ENCODE measurements around the gene FSTL5. TPM values are rescaled to one million over a fixed set of nuclear protein-coding genes. Genes with fewer than 3 reads are reported as not detected.

The FSTL5 gene
- total RNA-seq, 2 donors from 2014 or later = not detected

DNA sequence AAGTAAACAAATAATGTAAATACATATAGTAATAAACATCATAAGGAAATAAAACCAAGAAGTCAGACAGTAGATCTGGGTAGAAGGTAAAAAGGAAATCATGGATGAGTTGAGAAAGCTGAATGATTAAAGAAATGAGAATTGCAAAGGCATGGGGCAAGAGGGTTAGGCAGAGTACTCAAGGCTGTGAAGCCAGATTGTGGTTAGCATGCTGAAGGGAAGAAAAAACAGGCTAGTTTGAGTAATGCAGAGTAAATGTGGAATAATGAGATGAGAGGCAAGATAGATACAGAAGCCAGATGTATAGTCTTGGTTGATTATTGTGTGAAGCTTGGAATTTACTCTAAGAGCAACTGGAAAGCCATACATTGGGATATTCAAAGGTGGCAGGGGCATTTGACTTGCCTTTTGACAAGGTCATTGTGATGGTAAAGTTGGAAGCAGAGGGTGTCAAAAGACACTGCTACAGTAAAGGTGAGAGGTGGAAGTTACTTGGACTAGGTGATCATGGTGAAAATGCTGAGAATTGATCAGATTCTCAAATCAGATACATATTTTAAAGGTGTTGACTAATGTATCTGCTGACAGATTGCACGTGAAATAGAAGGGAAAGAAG lies 307.0 kb downstream of the FSTL5 start:
- Histone ChIP-seq H3K27ac (no peak overlapping the region), H3K4me3 (no peak overlapping the region), H3K27me3 (no peaks in the 10 kb centered on the region), H3K36me3 (no peaks in the 10 kb centered on the region), H3K4me1 (no peaks in the 10 kb centered on the region), H3K9me3 (no peaks in the 10 kb centered on the region)
- no peak for DNase-seq (ENCODE audit: low spot score)
- TF ChIP-seq, protein P1, sequence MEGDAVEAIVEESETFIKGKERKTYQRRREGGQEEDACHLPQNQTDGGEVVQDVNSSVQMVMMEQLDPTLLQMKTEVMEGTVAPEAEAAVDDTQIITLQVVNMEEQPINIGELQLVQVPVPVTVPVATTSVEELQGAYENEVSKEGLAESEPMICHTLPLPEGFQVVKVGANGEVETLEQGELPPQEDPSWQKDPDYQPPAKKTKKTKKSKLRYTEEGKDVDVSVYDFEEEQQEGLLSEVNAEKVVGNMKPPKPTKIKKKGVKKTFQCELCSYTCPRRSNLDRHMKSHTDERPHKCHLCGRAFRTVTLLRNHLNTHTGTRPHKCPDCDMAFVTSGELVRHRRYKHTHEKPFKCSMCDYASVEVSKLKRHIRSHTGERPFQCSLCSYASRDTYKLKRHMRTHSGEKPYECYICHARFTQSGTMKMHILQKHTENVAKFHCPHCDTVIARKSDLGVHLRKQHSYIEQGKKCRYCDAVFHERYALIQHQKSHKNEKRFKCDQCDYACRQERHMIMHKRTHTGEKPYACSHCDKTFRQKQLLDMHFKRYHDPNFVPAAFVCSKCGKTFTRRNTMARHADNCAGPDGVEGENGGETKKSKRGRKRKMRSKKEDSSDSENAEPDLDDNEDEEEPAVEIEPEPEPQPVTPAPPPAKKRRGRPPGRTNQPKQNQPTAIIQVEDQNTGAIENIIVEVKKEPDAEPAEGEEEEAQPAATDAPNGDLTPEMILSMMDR (IDR thresholded peaks at IDR 0.05) = no peak

DNA sequence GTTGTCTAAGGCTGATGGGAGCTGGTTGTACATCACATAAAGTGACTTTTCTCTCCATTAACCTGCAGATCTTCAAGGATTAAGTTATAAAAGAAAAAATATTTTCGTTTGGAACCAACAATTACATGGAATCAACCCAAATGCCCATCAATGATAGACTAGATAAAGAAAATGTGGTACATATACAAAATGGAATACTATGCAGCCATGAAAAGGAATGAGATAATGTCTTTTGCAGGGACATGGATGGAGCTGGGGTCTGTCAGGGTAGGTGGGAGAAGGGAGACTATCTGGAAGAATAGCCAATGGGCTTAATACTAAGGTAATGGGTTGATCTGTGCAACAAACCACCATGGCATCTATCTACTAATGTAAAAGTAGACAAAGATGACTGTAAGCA lies 313.2 kb downstream of the FSTL5 start:
- H3K27me3 ChIP-seq = no peaks in the 10 kb centered on the region
- H3K4me1 ChIP-seq = no peaks in the 10 kb centered on the region
- H3K36me3 ChIP-seq = no peaks in the 10 kb centered on the region
- DNase-seq (ENCODE audit: low spot score) = no peak
- H3K9me3 ChIP-seq = peaks cover 0 to 8% of the 10 kb centered on the region in 2 donors
- H3K27ac ChIP-seq = no peak overlapping the region
- H3K4me3 ChIP-seq = no peak overlapping the region
- TF ChIP-seq, protein P1 (IDR thresholded peaks at IDR 0.05) = no peak

DNA sequence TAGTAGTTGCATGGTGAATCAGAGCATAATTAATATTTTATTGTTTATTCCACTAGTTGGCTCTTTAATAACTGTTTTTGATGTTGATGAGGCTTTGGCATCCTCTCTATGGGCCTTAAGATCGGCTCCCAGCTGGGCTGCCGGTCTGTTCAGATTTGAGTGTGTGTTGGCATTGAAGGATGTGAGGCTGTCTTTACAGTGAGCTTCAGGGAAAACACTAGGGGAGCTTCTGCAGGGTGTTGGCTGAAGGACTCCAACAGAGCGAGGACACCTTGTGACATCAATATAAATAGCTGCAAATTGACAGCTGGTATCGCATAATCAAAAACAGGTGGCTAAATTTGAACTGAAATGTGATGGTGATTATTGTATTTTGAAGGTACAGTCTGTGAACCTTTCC lies 322.0 kb downstream of the FSTL5 start:
- Histone ChIP-seq H3K27me3 (no peaks in the 10 kb centered on the region), H3K9me3 (no peaks in the 10 kb centered on the region), H3K4me3 (no peak overlapping the region), H3K4me1 (no peaks in the 10 kb centered on the region), H3K36me3 (no peaks in the 10 kb centered on the region), H3K27ac (no peak overlapping the region)
- DNase-seq (ENCODE audit: low spot score) = no peak
- TF ChIP-seq, protein P1 (IDR thresholded peaks at IDR 0.05) = no peak

DNA sequence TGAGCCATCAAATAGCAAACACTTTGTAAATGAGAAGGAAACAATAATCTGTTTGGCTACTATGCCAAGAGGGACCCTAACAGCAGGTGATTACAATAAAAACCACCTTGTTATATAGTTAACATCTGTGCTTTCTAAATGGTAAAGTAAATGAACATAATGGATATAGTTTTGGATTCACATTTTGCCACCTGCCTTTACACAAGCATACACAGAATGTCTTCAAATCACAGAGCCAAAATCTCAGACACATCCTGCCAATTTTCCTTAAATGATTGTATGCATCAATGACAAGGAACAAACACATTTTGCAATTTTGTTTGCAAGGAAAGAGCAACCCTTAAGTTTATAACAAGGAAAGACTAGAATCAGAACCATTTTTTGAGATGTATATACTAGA lies 334.2 kb downstream of the FSTL5 start:
- Histone ChIP-seq H3K27me3 (no peaks in the 10 kb centered on the region), H3K9me3 (no peaks in the 10 kb centered on the region), H3K27ac (no peak overlapping the region), H3K4me3 (no peak overlapping the region), H3K4me1 (no peaks in the 10 kb centered on the region), H3K36me3 (no peaks in the 10 kb centered on the region)
- TF ChIP-seq, protein P1 (IDR thresholded peaks at IDR 0.05) = no peak
- no peak for DNase-seq (ENCODE audit: low spot score)

DNA sequence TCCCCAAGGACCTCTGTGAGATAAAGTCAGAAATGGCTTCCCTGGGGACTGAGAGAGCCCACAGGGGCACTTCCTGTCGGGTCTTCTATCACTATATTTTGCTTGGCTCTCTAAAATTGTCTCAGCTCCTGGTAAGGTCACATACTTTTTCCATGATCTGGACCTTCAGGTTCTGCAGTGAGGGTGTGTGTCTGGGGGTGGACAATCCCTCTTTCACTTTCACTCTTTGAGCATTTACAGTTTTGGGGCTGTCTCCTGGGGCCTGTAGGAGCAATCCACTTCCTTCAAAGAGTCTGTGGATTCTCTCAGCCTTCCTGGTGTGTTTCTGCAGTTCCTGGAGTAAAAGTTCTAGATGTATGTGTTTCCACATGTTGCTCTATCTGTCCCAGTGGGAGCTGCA lies 335.7 kb downstream of the FSTL5 start:
- Histone ChIP-seq H3K9me3 (no peaks in the 10 kb centered on the region), H3K27ac (no peak overlapping the region), H3K36me3 (no peaks in the 10 kb centered on the region), H3K4me1 (no peaks in the 10 kb centered on the region), H3K27me3 (no peaks in the 10 kb centered on the region), H3K4me3 (no peak overlapping the region)
- TF ChIP-seq, protein P1 (IDR thresholded peaks at IDR 0.05) = no peak
- DNase-seq (ENCODE audit: low spot score) = no peak

DNA sequence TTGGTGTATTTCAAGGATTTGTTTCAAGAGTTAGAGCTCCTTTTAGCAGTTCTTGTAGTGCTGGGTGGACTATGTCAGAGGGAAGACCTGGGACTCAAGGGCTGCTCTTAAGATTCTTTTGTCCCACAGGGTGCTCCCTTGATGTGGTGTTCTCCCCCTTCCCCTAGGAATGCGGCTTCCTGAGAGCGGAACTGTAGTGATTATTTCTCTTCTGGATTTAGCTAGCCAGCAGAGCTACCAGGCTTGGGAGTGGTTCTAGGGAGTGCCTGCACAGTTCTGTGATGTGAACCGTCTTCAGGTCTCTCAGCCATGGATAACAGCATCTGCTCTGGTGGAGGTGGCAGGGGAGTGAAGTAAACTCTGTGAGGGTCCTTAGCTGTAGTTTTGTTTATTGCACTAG lies 336.8 kb downstream of the FSTL5 start:
- no peak overlapping the region for H3K27ac ChIP-seq
- peaks cover 0 to 4% of the 10 kb centered on the region in 2 donors for H3K9me3 ChIP-seq

More for the DNA sequence above, 336.8 kb downstream of the FSTL5 start:
- Histone ChIP-seq H3K4me1 (no peaks in the 10 kb centered on the region), H3K4me3 (no peak overlapping the region), H3K36me3 (no peaks in the 10 kb centered on the region), H3K27me3 (no peaks in the 10 kb centered on the region)
- DNase-seq (ENCODE audit: low spot score) = no peak
- TF ChIP-seq, protein P1 (IDR thresholded peaks at IDR 0.05) = no peak
